Lower leg skin (tissue), 3 donors: ENCODE results near the gene OSBPL5.

Experiments
- POLR2A ChIP-seq, 2 donors: fragments of 450-650 bp; IDR thresholded peaks; one replicate each; pipeline ENCODE4 v1.6.1; 2016 to 2017; ENCODE audit warnings: antibody characterized with exemption in 2 of 2, mild to moderate bottlenecking in 1 of 2, moderate library complexity in 1 of 2
- TF ChIP-seq, protein P1 (sequence below), 3 donors: fragments of 450-650 bp; IDR thresholded peaks; one replicate each; pipeline ENCODE4 v1.5.1; 2016; ENCODE audit warnings: antibody characterized with exemption in 3 of 3, mild to moderate bottlenecking in 3 of 3, moderate library complexity in 2 of 3

DNA sequence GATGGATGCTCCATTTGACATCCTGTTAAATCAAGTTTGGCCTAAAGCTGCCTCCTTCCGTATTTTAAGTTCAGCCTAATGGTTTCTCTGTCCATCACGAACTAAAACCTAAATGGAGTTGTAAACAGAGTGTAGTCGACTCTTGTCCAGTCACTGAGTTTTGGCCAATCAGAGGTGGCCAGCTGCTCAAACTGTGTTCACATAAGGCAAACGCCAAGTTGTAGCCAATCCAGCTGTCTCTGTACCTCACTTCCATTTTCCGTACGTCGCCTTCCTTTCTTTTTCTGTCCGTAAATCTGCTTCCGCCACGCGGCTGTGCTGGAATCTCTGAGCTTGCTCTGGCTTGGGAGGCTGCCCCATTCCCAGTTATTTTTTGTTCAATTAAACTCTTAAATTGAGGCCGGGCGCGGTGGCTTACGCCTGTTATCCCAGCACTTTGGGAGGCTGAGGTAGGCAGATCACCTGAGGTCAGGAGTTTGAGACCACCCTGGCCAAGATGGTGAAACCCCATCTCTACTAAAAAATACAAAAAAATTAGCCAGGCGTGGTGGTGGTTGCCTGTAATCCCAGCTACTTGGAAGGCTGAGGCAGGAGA, 87.2 kb downstream of the OSBPL5 start:
- TF ChIP-seq, protein P1, sequence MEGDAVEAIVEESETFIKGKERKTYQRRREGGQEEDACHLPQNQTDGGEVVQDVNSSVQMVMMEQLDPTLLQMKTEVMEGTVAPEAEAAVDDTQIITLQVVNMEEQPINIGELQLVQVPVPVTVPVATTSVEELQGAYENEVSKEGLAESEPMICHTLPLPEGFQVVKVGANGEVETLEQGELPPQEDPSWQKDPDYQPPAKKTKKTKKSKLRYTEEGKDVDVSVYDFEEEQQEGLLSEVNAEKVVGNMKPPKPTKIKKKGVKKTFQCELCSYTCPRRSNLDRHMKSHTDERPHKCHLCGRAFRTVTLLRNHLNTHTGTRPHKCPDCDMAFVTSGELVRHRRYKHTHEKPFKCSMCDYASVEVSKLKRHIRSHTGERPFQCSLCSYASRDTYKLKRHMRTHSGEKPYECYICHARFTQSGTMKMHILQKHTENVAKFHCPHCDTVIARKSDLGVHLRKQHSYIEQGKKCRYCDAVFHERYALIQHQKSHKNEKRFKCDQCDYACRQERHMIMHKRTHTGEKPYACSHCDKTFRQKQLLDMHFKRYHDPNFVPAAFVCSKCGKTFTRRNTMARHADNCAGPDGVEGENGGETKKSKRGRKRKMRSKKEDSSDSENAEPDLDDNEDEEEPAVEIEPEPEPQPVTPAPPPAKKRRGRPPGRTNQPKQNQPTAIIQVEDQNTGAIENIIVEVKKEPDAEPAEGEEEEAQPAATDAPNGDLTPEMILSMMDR (IDR thresholded peaks at IDR 0.05): no peak
- TF ChIP-seq POLR2A (IDR thresholded peaks at IDR 0.05): no peak
